Measurements from ENCODE around the gene PXDC1.

Gene PXDC1

DNA sequence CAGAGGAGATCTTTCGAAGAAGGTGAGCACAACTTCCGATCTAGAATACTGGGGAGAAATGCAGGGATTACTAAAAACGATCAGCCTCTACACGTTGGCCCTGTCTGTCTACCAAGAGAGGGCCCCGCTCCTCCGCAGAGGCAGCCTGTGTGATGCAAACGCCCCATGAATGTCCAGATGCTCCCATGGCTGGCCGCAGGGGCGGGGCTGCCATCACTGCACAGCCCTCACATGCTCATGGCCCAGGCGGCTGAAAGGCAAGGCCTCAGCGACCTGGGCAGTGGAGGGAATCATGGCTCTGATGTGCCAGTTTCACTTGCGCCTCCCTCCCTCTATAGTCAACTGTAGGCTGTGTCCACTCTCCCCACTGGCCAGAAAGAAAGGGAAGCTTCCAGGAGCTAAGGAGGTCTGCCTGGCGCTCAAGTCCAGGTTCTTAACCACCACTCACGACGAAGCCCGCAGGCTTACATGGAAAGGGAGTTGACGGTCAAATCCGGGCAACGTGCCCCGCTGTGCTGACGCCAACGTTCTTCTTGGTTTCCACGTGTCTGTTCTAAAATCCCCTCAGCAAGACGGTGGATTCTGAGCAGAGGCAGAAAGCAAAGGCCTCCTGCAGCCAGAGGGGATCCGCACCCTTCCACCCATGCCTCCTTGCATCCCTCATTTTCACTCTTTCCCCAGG is 14.2 kb downstream of the PXDC1 start:
- TF ChIP-seq, protein P1, sequence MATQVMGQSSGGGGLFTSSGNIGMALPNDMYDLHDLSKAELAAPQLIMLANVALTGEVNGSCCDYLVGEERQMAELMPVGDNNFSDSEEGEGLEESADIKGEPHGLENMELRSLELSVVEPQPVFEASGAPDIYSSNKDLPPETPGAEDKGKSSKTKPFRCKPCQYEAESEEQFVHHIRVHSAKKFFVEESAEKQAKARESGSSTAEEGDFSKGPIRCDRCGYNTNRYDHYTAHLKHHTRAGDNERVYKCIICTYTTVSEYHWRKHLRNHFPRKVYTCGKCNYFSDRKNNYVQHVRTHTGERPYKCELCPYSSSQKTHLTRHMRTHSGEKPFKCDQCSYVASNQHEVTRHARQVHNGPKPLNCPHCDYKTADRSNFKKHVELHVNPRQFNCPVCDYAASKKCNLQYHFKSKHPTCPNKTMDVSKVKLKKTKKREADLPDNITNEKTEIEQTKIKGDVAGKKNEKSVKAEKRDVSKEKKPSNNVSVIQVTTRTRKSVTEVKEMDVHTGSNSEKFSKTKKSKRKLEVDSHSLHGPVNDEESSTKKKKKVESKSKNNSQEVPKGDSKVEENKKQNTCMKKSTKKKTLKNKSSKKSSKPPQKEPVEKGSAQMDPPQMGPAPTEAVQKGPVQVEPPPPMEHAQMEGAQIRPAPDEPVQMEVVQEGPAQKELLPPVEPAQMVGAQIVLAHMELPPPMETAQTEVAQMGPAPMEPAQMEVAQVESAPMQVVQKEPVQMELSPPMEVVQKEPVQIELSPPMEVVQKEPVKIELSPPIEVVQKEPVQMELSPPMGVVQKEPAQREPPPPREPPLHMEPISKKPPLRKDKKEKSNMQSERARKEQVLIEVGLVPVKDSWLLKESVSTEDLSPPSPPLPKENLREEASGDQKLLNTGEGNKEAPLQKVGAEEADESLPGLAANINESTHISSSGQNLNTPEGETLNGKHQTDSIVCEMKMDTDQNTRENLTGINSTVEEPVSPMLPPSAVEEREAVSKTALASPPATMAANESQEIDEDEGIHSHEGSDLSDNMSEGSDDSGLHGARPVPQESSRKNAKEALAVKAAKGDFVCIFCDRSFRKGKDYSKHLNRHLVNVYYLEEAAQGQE (IDR thresholded peaks at IDR 0.05; ENCODE audit: insufficient read depth in 1 of 2, low read depth in 2 of 2, low read length in 2 of 2), result no peak
- TF ChIP-seq TAF1 (IDR thresholded peaks at IDR 0.05; ENCODE audit: borderline replicate concordance, insufficient read depth, low read length) (no peak), POLR2AphosphoS5 (IDR thresholded peaks at IDR 0.05; ENCODE audit: low read depth, low read length) (no peak), SIN3A (IDR thresholded peaks at IDR 0.05; ENCODE audit: borderline replicate concordance, insufficient read depth, low read length) (no peak), FOXP2 (optimal IDR thresholded peaks at IDR 0.05; ENCODE audit: borderline replicate concordance, extremely low read depth, extremely low read length, insufficient read depth) (no peak)

DNA sequence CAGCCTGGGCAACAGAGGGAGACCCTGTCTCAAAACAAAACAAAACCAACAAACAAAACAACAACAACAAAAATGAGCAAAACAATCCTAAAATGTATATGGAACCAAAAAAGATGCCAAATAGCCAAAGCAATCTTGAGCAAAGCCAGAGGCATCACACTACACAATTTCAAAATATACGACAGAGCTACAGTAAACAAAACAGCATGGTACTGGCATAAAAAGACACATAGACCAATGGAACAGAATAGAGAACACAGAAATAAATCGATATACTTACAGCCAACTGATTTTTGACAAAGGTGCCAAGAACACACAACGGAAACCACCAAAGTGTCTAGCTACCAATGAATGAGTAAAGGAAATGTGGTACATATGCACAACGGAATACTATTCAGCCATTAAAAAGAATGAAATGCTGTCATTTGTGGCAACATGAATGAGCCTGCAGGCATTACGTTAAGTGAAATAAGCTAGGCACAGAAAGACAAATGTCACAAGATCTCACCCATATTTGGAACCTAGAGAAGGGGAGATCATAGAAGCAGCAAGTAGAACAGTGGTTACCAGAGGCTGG is 16.4 kb downstream of the PXDC1 start:
- TF ChIP-seq, protein P1 (IDR thresholded peaks at IDR 0.05; ENCODE audit: insufficient read depth in 1 of 2, low read depth in 2 of 2, low read length in 2 of 2), result no peak
- TF ChIP-seq FOXP2 (optimal IDR thresholded peaks at IDR 0.05; ENCODE audit: borderline replicate concordance, extremely low read depth, extremely low read length, insufficient read depth) (no peak), SIN3A (IDR thresholded peaks at IDR 0.05; ENCODE audit: borderline replicate concordance, insufficient read depth, low read length) (no peak), TAF1 (IDR thresholded peaks at IDR 0.05; ENCODE audit: borderline replicate concordance, insufficient read depth, low read length) (no peak), POLR2AphosphoS5 (IDR thresholded peaks at IDR 0.05; ENCODE audit: low read depth, low read length) (no peak)

DNA sequence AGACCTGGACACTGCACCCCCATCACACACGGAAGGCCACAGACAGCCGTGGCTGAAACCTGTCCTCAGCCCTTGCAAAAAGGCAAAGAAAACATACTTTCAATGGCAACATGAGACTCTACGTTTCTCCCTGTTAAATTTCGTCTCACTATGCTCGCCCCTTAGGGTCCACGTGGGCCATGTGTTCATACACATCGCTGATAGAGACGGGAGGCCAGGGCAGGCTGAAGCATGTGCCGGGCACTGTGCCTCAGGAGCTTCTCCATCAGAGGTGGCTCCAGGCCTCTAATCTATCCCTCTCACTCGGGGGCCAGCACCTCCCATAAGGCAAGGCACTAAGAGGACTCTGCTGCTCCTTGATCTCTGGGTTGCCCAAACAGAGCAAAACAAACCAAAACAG is 17.5 kb downstream of the PXDC1 start:
- TF ChIP-seq FOXP2 (optimal IDR thresholded peaks at IDR 0.05; ENCODE audit: borderline replicate concordance, extremely low read depth, extremely low read length, insufficient read depth) (no peak), POLR2AphosphoS5 (IDR thresholded peaks at IDR 0.05; ENCODE audit: low read depth, low read length) (no peak), SIN3A (IDR thresholded peaks at IDR 0.05; ENCODE audit: borderline replicate concordance, insufficient read depth, low read length) (no peak), TAF1 (IDR thresholded peaks at IDR 0.05; ENCODE audit: borderline replicate concordance, insufficient read depth, low read length) (no peak)
- TF ChIP-seq, protein P1 (IDR thresholded peaks at IDR 0.05; ENCODE audit: insufficient read depth in 1 of 2, low read depth in 2 of 2, low read length in 2 of 2), result no peak

DNA sequence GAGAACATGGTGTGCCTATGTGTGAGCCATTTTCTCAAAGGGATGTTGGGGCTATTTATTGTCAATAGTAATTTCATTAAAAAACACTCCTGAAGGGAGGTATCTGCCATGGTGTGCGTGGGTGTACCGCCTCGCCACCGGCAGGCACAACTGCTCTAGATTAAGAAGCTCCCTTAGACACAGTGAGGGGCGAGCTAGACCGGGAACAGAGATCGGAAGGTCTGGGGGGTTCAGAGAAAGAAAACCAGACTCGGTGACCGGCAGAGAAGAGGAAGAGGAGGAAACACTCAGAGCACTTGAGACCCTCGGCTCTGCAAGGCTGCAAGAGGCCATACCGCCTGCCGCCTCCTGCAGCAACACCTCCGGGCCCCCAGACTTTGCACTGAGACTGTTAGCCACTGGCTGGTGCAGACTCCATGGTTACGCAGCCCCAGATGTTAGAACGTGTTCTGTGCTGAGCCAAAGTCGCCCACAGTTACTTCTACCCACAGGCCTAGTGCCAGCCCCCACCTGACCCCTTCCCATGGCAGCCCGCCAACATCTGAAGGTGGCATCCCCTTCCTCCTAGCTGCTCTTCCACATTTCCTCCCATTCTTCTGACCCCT is 18.1 kb downstream of the PXDC1 start:
- TF ChIP-seq, protein P1 (IDR thresholded peaks at IDR 0.05; ENCODE audit: insufficient read depth in 1 of 2, low read depth in 2 of 2, low read length in 2 of 2), result no peak
- TF ChIP-seq TAF1 (IDR thresholded peaks at IDR 0.05; ENCODE audit: borderline replicate concordance, insufficient read depth, low read length) (no peak), SIN3A (IDR thresholded peaks at IDR 0.05; ENCODE audit: borderline replicate concordance, insufficient read depth, low read length) (no peak), POLR2AphosphoS5 (IDR thresholded peaks at IDR 0.05; ENCODE audit: low read depth, low read length) (no peak), FOXP2 (optimal IDR thresholded peaks at IDR 0.05; ENCODE audit: borderline replicate concordance, extremely low read depth, extremely low read length, insufficient read depth) (no peak)

Data from PFSK-1 (cell line).